Mesothelial cell of epicardium (in vitro differentiated cells): ENCODE data around the gene SPRING1. TPM values are rescaled to one million over a fixed set of nuclear protein-coding genes. Genes with fewer than 3 reads are reported as not detected.

Source experiments
- DNase-seq, 2 experiments: peaks; one replicate each; pipeline ENCODE4 v3.0.0; 2021; ENCODE audit warnings: low spot score in 2 of 2; ENCODE audit not compliant: unreplicated experiment in 2 of 2
- H3K27ac Mint-ChIP-seq: 2 replicates; pipeline ENCODE4 v1.8.0; 2021; ENCODE audit warnings: mixed read lengths
- H3K27me3 Mint-ChIP-seq: 2 replicates; pipeline ENCODE4 v1.8.0; 2021; ENCODE audit warnings: low read depth, mixed read lengths
- H3K36me3 Mint-ChIP-seq: 2 replicates; pipeline ENCODE4 v1.8.0; 2021; ENCODE audit warnings: mixed read lengths
- H3K4me1 Mint-ChIP-seq: 2 replicates; pipeline ENCODE4 v1.8.0; 2021; ENCODE audit warnings: mixed read lengths
- H3K4me3 Mint-ChIP-seq: 2 replicates; pipeline ENCODE4 v1.8.0; 2021; ENCODE audit warnings: mild to moderate bottlenecking, moderate library complexity, mixed read lengths
- H3K9me3 Mint-ChIP-seq: 2 replicates; pipeline ENCODE4 v1.8.0; 2021; ENCODE audit warnings: mixed read lengths
- total RNA-seq: library from RNA; stranded (reverse); gene quantifications from 3 replicates; pipeline ENCODE4 v1.2.1, GENCODE V29; 2021
- TF ChIP-seq, protein P1 (sequence below): fragments of 200-600 bp; sonication (generic); IDR thresholded peaks from one replicate; pipeline ENCODE4 v1.5.0; 2021; ENCODE audit warnings: antibody characterized with exemption; ENCODE audit not compliant: unreplicated experiment

SPRING1 gene
- total RNA-seq, 1 donor from 2014 or later: 34.3 TPM

- TF ChIP-seq, protein P1, sequence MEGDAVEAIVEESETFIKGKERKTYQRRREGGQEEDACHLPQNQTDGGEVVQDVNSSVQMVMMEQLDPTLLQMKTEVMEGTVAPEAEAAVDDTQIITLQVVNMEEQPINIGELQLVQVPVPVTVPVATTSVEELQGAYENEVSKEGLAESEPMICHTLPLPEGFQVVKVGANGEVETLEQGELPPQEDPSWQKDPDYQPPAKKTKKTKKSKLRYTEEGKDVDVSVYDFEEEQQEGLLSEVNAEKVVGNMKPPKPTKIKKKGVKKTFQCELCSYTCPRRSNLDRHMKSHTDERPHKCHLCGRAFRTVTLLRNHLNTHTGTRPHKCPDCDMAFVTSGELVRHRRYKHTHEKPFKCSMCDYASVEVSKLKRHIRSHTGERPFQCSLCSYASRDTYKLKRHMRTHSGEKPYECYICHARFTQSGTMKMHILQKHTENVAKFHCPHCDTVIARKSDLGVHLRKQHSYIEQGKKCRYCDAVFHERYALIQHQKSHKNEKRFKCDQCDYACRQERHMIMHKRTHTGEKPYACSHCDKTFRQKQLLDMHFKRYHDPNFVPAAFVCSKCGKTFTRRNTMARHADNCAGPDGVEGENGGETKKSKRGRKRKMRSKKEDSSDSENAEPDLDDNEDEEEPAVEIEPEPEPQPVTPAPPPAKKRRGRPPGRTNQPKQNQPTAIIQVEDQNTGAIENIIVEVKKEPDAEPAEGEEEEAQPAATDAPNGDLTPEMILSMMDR: no peak
- Mint-ChIP-seq H3K27ac (peak overlapping the region; percentile 63), H3K9me3 (no peaks in the 10 kb centered on the region), H3K27me3 (peaks cover 23% of the 10 kb centered on the region), H3K4me3 (no peak overlapping the region), H3K4me1 (peaks cover 24% of the 10 kb centered on the region), H3K36me3 (peaks cover 11% of the 10 kb centered on the region)
- DNase-seq: no peak
These were observed 25.2 kb downstream of the SPRING1 start for GRCh38 chr12:116712458-116713303.

- peaks cover 23% of the 10 kb centered on the region for H3K27me3 Mint-ChIP-seq
- H3K4me3 Mint-ChIP-seq: no peak overlapping the region
- DNase-seq: no peak
- peaks cover 24% of the 10 kb centered on the region for H3K4me1 Mint-ChIP-seq
- H3K9me3 Mint-ChIP-seq: no peaks in the 10 kb centered on the region
- H3K27ac Mint-ChIP-seq: no peak overlapping the region
- no peaks in the 10 kb centered on the region for H3K36me3 Mint-ChIP-seq
- TF ChIP-seq, protein P1: no peak
These were observed 27.3 kb downstream of the SPRING1 start for GRCh38 chr12:116710370-116711150.

GRCh38 chr12:116709768-116710167, 28.1 kb downstream of the SPRING1 start:
- Mint-ChIP-seq H3K4me3 (no peak overlapping the region), H3K9me3 (no peaks in the 10 kb centered on the region), H3K4me1 (peaks cover 24% of the 10 kb centered on the region), H3K36me3 (no peaks in the 10 kb centered on the region), H3K27me3 (peaks cover 23% of the 10 kb centered on the region), H3K27ac (no peak overlapping the region)
- TF ChIP-seq, protein P1: no peak
- no peak for DNase-seq

DNA sequence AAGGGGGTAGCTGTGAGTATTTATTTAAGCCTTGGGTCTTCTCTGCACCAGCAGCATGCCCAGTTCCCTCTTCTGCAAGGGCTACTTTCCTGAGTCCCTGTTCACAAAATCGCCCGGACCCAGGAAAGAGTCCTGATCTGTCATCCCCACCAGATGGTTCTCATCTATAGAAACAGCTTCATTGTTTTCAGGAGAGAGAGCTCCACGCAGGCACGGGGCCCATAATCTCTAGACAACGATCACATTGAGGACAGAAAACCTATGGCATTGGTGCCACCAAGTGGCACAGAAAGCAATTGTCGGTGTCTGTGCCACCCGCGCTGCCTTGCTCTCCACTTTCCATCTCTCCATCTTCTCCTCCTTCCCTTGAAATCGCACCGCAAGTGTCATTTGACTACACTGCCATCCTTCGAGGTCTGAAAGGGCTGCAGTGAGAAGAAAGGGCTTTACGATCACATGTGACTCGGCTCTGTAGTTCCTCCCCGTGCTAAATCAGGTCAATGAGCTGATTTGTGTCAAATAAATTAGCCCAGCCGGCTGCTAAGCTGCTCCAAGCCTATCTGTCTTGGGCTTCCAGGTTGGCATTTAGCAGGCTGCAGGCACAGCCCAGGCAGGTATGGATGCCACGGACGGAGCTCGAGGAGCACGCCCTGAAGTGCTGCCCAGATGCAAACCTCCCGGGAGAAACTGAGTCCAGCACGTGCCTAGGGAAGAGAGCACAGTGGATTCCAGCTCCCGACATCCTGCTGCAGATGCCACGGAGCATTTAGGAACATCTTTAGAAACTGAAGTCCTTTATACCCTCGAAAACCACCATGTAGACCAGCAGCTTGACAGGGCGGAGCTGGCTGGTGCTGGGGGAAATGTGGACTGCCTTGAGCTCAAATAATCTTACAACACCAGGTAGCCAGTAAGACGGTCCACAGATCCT, 28.8 kb downstream of the SPRING1 start:
- H3K27ac Mint-ChIP-seq: no peak overlapping the region
- H3K36me3 Mint-ChIP-seq: no peaks in the 10 kb centered on the region
- peaks cover 23% of the 10 kb centered on the region for H3K27me3 Mint-ChIP-seq
- TF ChIP-seq, protein P1: peak; percentile 36
- peaks cover 24% of the 10 kb centered on the region for H3K4me1 Mint-ChIP-seq
- DNase-seq: no peak
- H3K9me3 Mint-ChIP-seq: no peaks in the 10 kb centered on the region
- peak overlapping the region; percentile 1 for H3K4me3 Mint-ChIP-seq

GRCh38 chr12:116707751-116708150, 30.1 kb downstream of the SPRING1 start:
- Mint-ChIP-seq H3K4me3 (no peak overlapping the region), H3K4me1 (peaks cover 20% of the 10 kb centered on the region), H3K9me3 (no peaks in the 10 kb centered on the region), H3K27me3 (peaks cover 23% of the 10 kb centered on the region), H3K27ac (no peak overlapping the region), H3K36me3 (no peaks in the 10 kb centered on the region)
- TF ChIP-seq, protein P1: no peak
- DNase-seq: no peak
